BE2C (cell line): Measurements from ENCODE around the gene EBF3.

Experiments used
- DNase-seq: peaks from one replicate; pipeline ENCODE4 v3.0.0-alpha.2; 2020
- H3K27me3 ChIP-seq: fragments of 250-450 bp; sonication (Bioruptor Pico); 2 replicates; pipeline ENCODE4 v1.5.1; 2020; ENCODE audit warnings: mild to moderate bottlenecking
- H3K36me3 ChIP-seq: fragments of 250-450 bp; sonication (Bioruptor Pico); 2 replicates; pipeline ENCODE4 v1.5.1; 2020; ENCODE audit warnings: mild to moderate bottlenecking
- H3K4me1 ChIP-seq: fragments of 250-450 bp; sonication (Bioruptor Pico); 2 replicates; pipeline ENCODE4 v1.5.1; 2020
- H3K4me3 ChIP-seq: 2 replicates; pipeline ENCODE4 v1.5.1; 2011; ENCODE audit warnings: low read depth, low read length
- H3K9me3 ChIP-seq: fragments of 250-450 bp; sonication (Bioruptor Pico); 2 replicates; pipeline ENCODE4 v1.5.1; 2020
- CTCF ChIP-seq: IDR thresholded peaks from 2 replicates; pipeline ENCODE4 v1.5.1; 2012; ENCODE audit warnings: mild to moderate bottlenecking, low read depth, low read length

The EBF3 gene

GRCh38 chr10:129809431-129809830 lies 154.6 kb downstream of the EBF3 start:
- no peak for DNase-seq

GRCh38 chr10:129808092-129808983 lies 155.7 kb downstream of the EBF3 start:
- Histone ChIP-seq H3K4me1 (no peaks in the 10 kb centered on the region), H3K36me3 (no peaks in the 10 kb centered on the region), H3K4me3 (no peak overlapping the region), H3K9me3 (no peaks in the 10 kb centered on the region), H3K27me3 (no peaks in the 10 kb centered on the region)
- no peak for DNase-seq
- no peak for TF ChIP-seq CTCF

More at GRCh38 chr10:129809431-129809830, 154.6 kb downstream of the EBF3 start:
- Histone ChIP-seq H3K4me1 (no peaks in the 10 kb centered on the region), H3K27me3 (no peaks in the 10 kb centered on the region), H3K9me3 (no peaks in the 10 kb centered on the region), H3K36me3 (no peaks in the 10 kb centered on the region), H3K4me3 (no peak overlapping the region)
- TF ChIP-seq CTCF: no peak

GRCh38 chr10:129807211-129807610 lies 156.9 kb downstream of the EBF3 start:
- no peaks in the 10 kb centered on the region for H3K9me3 ChIP-seq
- no peak overlapping the region for H3K4me3 ChIP-seq
- H3K4me1 ChIP-seq: no peaks in the 10 kb centered on the region
- H3K36me3 ChIP-seq: no peaks in the 10 kb centered on the region
- no peaks in the 10 kb centered on the region for H3K27me3 ChIP-seq
- no peak for DNase-seq
- TF ChIP-seq CTCF: no peak

GRCh38 chr10:129800796-129801340 lies 163.2 kb downstream of the EBF3 start:
- no peak for TF ChIP-seq CTCF
- no peak for DNase-seq
- Histone ChIP-seq H3K9me3 (no peaks in the 10 kb centered on the region), H3K27me3 (no peaks in the 10 kb centered on the region), H3K36me3 (no peaks in the 10 kb centered on the region), H3K4me1 (no peaks in the 10 kb centered on the region), H3K4me3 (no peak overlapping the region)

GRCh38 chr10:129799942-129800341 lies 164.1 kb downstream of the EBF3 start:
- no peak for TF ChIP-seq CTCF
- no peaks in the 10 kb centered on the region for H3K4me1 ChIP-seq
- no peak overlapping the region for H3K4me3 ChIP-seq
- H3K27me3 ChIP-seq: no peaks in the 10 kb centered on the region
- H3K36me3 ChIP-seq: no peaks in the 10 kb centered on the region
- no peak for DNase-seq
- no peaks in the 10 kb centered on the region for H3K9me3 ChIP-seq
